ENCODE measurements around the gene SEC14L5. TPM values are rescaled to one million over a fixed set of nuclear protein-coding genes. Genes with fewer than 3 reads are reported as not detected.

Gene SEC14L5
- total RNA-seq, 1 donor from 2014 or later, result 5.7 TPM

GRCh38 chr16:5045499-5046115, 87.5 kb downstream of the SEC14L5 start:
- no peak for DNase-seq (ENCODE audit: low spot score in 2 of 2)
- intact Hi-C loops (cut with DNase I), result no loop called here
- Histone ChIP-seq H3K36me3 (no peaks in the 10 kb centered on the region), H3K27me3 (no peaks in the 10 kb centered on the region), H3K4me1 (no peaks in the 10 kb centered on the region), H3K9me3 (no peaks in the 10 kb centered on the region), H3K27ac (no peak overlapping the region), H3K4me3 (no peak overlapping the region)
- no peak for TF ChIP-seq CTCF (IDR thresholded peaks at IDR 0.05)

GRCh38 chr16:5046914-5047313, 88.8 kb downstream of the SEC14L5 start:
- intact Hi-C loops (cut with DNase I), result no loop called here
- no peak for DNase-seq (ENCODE audit: low spot score in 2 of 2)

GRCh38 chr16:5054876-5055865, 97.0 kb downstream of the SEC14L5 start:
- Histone ChIP-seq H3K4me3 (no peak overlapping the region), H3K27me3 (no peaks in the 10 kb centered on the region), H3K9me3 (no peaks in the 10 kb centered on the region), H3K27ac (no peak overlapping the region), H3K36me3 (no peaks in the 10 kb centered on the region), H3K4me1 (no peaks in the 10 kb centered on the region)
- DNase-seq (ENCODE audit: low spot score in 2 of 2), result no peak
- intact Hi-C loops (cut with DNase I), result no loop called here
- no peak for TF ChIP-seq CTCF (IDR thresholded peaks at IDR 0.05)

More at GRCh38 chr16:5046914-5047313, 88.8 kb downstream of the SEC14L5 start:
- H3K27ac ChIP-seq, result no peak overlapping the region
- no peak for TF ChIP-seq CTCF (IDR thresholded peaks at IDR 0.05)
- H3K4me1 ChIP-seq, result no peaks in the 10 kb centered on the region
- no peaks in the 10 kb centered on the region for H3K9me3 ChIP-seq
- H3K4me3 ChIP-seq, result no peak overlapping the region
- no peaks in the 10 kb centered on the region for H3K36me3 ChIP-seq
- H3K27me3 ChIP-seq, result no peaks in the 10 kb centered on the region

GRCh38 chr16:5056352-5056751, 98.2 kb downstream of the SEC14L5 start:
- no peak for TF ChIP-seq CTCF (IDR thresholded peaks at IDR 0.05)
- Histone ChIP-seq H3K36me3 (no peaks in the 10 kb centered on the region), H3K27ac (no peak overlapping the region), H3K27me3 (no peaks in the 10 kb centered on the region), H3K4me1 (no peaks in the 10 kb centered on the region), H3K9me3 (no peaks in the 10 kb centered on the region), H3K4me3 (no peak overlapping the region)
- intact Hi-C loops (cut with DNase I), result no loop called here
- no peak for DNase-seq (ENCODE audit: low spot score in 2 of 2)

- intact Hi-C loops (cut with DNase I), result no loop called here
- no peak overlapping the region for H3K27ac ChIP-seq
- no peak for TF ChIP-seq CTCF (IDR thresholded peaks at IDR 0.05)
- no peaks in the 10 kb centered on the region for H3K9me3 ChIP-seq
- no peaks in the 10 kb centered on the region for H3K27me3 ChIP-seq
- no peaks in the 10 kb centered on the region for H3K4me1 ChIP-seq
- no peak for DNase-seq (ENCODE audit: low spot score in 2 of 2)
- H3K36me3 ChIP-seq, result no peaks in the 10 kb centered on the region
- no peak overlapping the region for H3K4me3 ChIP-seq
Measured at GRCh38 chr16:5058476-5058875, 100.3 kb downstream of the SEC14L5 start.
